UCSD-AML1 (cell line): Measurements from ENCODE around the gene POU2F1.
"Not testable (repeated sequence)": the region's sequence is repeated elsewhere in the genome, so short reads cannot be mapped to it uniquely, and the experiment has no call there.

ENCODE experiments used
- DNase-seq: peaks from one replicate; lab custom pipeline; 2025; ENCODE audit not compliant: unreplicated experiment; lab: John Stamatoyannopoulos, UW

The POU2F1 gene

DNA sequence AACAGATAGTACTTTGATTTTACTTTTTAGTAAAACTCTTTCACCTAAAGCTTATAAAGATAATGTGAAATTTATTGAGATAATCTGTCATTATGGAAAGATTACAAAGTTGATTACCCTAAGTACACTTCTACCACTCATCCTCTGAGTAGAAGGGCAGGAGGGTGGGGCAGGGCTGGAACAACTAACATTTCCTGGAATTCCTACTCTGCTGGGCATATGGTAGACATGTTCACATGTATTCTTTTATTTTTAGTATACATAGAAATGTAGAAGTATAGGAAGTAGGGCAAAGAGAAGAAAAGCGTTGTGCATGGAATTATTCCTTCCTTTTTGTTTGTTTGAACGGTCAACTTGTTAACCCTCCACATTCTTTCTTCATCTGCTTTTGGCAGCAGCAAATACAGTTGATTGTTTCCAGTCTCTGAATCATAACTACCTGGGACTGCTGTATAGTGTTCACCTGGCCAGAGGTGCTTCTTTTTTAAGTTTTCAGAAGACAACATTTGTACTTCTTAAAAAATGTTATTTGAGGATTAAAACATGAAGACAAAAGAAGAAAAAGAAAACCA, 85.1 kb downstream of the POU2F1 start:
- no peak for DNase-seq

DNA sequence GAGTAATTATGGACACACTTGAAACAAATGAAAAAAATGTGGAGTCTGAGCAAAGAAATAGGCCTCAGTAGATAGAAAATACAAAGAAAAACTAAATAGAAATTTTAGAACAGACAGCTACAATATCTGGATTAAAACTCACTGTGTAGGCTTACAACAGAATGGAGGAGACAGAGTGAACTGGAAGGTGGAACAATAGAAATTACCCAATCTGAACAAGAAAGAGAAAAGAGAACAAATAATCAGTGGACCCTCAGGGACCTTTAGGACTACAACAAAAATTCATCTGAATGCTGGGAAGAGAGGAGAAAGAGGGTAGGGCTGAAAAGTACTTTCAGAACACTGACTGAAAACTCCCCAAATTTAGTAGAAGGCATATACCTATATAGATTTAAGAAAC, 90.0 kb downstream of the POU2F1 start:
- no peak for DNase-seq

GRCh38 chr1:167312871-167313270, 92.2 kb downstream of the POU2F1 start:
- no peak for DNase-seq

- DNase-seq = no peak
Observed at GRCh38 chr1:167314671-167315070, 94.0 kb downstream of the POU2F1 start.

DNA sequence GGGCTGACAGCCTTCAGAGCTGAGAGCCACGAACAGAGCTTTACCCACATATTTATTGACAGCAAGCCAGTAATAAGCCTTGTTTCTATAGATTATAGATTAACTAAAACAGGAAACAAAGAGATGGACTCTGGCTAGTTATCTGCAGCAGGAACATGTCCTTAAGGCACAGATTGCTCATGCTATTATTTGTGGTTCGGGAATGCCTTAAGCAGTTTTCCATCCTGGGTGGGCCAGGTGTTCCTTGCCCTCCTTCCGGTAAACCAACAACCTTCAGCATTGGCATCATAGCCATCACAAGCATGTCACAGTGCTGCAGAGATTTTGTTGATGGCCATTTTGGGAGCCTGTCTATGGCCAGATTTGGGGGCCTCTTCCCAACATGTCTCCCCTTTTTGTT, 96.8 kb downstream of the POU2F1 start:
- no peak for DNase-seq

DNA sequence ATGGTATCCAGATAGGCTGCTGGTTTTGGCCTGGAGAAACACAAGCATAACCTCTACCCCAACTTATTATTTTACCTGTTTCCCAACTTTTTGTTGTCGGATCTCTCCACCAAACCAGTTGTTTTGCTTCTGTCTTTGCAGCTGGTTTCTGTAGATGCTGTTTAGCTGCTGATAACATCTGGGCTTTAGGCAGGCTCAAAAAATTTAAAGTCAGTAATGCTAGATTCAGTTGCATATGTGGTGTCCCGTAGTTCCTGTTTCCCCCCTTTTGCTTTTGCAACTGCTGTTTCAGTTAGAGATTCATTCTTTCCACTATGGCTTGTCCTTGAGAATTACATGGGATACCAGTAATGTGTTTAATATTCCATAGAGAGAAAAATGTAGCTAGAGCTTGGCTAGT, 98.5 kb downstream of the POU2F1 start:
- not testable (repeated sequence) for DNase-seq

DNA sequence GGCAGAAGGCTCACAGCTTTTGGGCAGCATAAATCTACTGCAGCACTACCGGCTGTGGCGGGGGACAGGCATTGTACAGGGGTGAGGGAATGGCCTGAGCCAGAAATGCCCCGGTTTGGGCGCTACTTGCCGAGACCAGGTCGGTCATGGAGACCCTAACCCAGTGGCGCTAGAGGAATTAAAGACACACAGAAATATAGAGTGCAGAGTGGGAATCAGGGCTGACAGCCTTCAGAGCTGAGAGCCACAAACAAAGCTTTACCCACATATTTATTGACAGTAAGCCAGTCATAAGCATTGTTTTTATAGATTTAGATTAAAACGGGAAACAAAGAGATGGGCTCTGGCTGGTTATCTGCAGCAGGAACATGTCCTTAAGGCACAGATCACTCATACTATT, 101.8 kb downstream of the POU2F1 start:
- DNase-seq = no peak

DNA sequence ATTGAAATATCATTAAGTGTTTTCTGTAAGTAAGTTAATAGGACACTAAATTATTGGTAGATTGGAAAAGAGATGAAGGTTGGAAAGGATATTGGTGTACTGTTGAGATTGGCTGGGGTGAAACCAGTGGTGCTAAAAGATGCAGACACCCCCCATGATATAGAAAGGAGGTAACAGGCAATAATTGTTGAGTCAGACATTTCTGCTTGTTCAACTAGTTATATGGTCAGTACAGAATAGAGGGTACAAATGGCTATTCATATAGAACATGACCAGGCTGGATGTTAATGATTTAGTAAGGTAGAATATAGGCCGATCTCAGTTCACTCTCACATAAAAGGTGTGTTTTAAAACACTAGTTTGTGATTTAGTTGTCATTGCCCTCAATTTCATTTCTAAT, 104.5 kb downstream of the POU2F1 start:
- no peak for DNase-seq

GRCh38 chr1:167328306-167328815, 107.7 kb downstream of the POU2F1 start:
- DNase-seq = no peak

DNA sequence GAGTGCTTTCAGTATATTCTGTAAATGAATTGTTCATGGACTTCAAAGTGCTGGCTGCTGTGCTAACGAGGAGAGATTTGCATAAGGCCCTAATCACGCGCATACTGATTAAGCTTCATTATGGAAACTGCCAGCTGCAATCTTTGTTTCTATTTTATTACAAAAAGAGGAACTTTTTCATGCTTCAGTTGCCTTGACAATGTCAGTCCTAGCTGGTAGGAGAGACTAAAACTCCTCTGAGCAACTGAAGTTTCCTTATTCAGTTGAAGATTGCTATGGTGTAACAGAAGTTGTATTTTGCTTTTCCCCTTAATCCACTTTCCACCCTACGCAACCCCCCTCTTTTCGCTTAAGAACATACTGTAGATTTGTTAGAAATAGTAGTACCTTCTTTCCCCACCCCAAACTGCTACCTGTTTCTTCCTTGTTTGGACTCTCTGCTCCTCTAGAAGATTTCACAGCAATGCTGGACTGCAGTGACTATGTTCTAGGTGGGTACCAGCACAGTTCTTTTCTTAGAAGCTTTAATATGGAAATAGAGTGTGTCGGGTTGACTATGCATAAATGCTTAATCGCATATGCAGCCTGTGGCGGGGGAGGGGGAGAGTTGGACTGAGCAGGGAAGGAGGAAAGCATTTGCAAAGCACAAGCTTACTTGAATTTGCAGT, 108.3 kb downstream of the POU2F1 start:
- peak; percentile 39 for DNase-seq

DNA sequence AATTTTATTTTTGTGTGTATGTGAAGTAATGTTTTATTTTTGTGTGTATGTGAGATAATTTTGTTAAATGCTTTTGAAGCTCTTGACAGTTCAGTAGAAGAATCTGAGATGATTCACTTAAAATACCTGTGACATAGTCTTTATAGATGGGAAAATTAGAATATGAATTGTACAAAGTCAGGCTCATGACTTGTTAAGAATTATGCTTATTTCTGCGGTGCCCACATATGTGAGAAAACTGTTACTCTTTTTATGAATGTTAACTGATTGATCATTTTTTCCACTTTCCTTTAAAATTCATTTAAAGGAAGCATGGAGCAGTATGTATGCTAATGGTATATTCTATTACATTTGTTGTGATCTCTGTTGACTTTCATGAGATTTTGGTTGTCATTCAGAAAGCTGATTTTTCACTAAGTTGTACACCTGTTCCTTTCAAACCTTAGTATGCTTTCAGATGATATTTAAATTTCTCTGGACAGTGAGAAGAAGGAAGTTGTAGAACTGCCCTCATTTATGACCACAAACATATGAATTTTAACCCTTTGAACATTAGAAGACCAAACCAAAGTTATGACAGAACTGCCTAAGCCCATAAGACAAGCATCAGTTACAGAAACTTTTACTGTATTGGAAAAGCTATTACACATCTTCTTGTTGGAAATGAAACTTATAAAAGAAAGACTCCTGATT, 110.1 kb downstream of the POU2F1 start:
- no peak for DNase-seq

- no peak for DNase-seq
Observed at GRCh38 chr1:167331650-167332049, 111.0 kb downstream of the POU2F1 start.

- no peak for DNase-seq
Observed at GRCh38 chr1:167332503-167332902, 111.8 kb downstream of the POU2F1 start.

DNA sequence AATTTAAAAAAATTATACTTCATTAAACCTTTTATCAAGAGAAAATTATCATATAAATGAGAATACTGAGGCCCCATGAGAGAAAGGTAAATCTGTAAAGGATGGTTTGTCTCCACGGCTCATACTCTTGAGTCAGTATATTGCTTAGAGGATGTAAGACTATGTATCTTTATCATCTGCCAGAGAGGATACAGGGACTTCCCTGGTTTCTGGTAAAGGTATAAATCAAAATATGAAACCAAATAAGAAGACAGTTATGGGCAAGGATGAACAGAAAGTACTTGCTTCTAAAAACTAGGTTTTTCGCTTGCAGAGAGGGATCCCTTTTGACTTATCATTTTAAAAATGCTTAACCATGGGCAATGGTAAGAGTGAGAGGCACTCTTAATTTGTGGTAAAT, 112.4 kb downstream of the POU2F1 start:
- DNase-seq = no peak

GRCh38 chr1:167333703-167334102, 113.0 kb downstream of the POU2F1 start:
- no peak for DNase-seq

GRCh38 chr1:167339405-167339804, 118.7 kb downstream of the POU2F1 start:
- DNase-seq = no peak

- DNase-seq = peak; percentile 12
Observed at GRCh38 chr1:167342846-167343245, 122.2 kb downstream of the POU2F1 start.

- DNase-seq = no peak
Observed at GRCh38 chr1:167344112-167344511, 123.4 kb downstream of the POU2F1 start.

DNA sequence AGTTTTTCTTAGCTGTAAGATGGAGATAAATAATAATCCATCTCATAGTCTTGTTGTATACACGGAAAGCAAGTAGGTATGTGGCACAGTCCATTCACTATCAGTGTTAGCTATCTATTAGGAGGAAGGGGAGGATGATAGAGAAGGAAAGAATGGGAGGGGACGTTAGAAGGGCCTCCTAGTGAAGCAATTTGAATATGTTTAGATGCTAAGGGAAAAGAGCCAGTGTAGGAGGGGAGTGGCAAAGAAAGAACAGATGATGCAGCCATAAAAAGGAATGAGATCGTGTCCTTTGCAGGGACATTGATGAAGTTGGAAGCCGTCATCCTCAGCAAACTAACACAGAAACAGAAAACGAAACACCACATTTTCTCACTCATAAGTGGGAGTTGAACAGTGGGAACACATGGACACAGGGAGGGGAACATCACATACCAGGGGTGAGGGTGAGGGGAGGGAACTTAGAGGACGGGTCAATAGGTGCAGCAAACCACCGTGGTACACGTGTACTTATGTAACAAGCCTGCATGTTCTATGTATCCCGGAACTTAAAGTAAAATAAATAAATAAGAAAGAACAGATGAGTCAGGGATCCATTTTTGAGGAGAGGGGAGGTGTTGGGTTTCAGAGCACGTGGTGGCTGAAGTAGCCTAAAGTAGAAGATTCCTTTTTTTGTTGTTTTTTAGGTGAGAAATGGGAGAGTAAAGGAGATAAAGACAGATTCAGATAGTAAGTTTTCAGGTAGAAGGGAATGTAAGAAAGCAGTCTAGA, 124.1 kb downstream of the POU2F1 start:
- DNase-seq = no peak

DNA sequence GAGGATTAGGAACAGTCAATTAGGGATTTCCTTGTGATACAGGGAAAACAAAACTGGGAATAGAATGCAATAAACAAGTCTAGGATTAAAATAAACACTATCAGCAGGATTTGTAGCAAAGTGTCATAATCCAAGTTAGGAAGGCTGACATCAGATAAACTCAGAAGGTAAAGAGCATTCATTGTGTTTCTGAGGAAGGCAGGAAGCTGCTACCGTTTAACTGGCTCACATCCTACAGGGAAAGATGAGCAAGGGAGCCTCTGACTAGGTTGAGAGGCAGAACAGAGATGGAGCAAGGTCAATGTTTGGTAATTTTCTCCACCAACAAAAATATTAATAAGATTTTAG, 124.7 kb downstream of the POU2F1 start:
- DNase-seq = no peak

GRCh38 chr1:167357305-167357704, 136.6 kb downstream of the POU2F1 start:
- DNase-seq = no peak

DNA sequence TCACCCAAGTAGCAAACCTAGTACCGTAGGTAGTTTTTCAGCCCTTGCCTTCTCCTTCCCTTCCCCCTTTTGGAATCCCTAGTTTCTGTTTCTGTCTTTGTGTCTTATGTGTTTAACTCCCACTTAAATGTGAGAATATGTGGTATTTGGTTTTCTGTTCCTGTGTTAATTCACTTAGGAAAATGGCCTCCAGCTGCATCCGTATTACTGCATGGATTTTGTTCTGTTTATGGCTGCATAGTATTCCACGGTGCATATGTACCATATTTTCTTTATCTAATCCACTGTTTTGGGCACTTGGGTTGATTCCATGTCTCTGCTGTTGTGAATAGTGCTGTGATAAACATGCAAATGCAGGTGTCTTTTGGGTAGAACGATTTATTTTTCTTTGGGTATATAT, 138.6 kb downstream of the POU2F1 start:
- DNase-seq = no peak
